ENCODE results near the gene MARCHF11.

MARCHF11 gene

DNA sequence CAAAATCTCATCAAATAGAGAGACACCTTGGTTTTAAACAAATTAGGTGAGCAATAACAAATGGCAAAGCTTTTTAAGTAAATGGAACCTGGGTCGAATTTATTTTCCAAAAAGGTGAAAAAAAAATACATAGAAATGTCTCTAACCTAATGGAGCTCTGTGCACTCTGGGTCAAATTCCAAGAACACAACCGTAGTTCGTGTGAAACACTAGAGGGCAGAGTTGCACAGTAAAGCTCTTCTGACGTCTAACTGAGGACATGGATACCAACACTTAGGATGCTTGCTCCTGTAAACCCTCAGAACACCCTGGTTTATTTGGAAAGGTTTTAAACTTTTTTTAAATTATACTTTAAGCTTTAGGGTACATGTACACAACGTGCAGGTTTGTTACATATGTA lies 18.9 kb downstream of the MARCHF11 start:
- no peak for TF ChIP-seq ZFX (IDR thresholded peaks at IDR 0.05; ENCODE audit: borderline replicate concordance)
- TF ChIP-seq, protein P1, sequence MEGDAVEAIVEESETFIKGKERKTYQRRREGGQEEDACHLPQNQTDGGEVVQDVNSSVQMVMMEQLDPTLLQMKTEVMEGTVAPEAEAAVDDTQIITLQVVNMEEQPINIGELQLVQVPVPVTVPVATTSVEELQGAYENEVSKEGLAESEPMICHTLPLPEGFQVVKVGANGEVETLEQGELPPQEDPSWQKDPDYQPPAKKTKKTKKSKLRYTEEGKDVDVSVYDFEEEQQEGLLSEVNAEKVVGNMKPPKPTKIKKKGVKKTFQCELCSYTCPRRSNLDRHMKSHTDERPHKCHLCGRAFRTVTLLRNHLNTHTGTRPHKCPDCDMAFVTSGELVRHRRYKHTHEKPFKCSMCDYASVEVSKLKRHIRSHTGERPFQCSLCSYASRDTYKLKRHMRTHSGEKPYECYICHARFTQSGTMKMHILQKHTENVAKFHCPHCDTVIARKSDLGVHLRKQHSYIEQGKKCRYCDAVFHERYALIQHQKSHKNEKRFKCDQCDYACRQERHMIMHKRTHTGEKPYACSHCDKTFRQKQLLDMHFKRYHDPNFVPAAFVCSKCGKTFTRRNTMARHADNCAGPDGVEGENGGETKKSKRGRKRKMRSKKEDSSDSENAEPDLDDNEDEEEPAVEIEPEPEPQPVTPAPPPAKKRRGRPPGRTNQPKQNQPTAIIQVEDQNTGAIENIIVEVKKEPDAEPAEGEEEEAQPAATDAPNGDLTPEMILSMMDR (IDR thresholded peaks at IDR 0.05): peak; percentile 86
- H3K27ac ChIP-seq: no peak overlapping the region

DNA sequence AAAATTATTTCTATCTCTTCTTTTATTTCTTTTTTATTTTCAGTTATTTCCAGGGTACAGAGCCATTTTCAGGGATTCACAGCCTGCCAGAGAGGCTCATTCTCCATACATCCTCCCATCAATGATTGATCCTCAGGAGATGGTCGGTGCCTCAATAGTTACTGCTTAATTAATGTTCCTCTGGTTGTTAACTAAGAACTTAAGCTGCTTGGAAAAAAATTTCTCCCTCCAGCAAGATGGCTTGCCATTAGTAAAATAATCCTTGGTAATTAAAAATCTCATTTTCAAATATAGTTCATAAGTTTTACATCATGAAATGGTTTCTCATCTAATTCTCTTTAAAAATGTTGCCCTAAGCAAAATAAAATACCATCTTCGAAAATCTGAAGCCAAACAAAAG lies 20.0 kb downstream of the MARCHF11 start:
- no peak for TF ChIP-seq ZFX (IDR thresholded peaks at IDR 0.05; ENCODE audit: borderline replicate concordance)
- TF ChIP-seq, protein P1 (IDR thresholded peaks at IDR 0.05): no peak
- no peak overlapping the region for H3K27ac ChIP-seq

DNA sequence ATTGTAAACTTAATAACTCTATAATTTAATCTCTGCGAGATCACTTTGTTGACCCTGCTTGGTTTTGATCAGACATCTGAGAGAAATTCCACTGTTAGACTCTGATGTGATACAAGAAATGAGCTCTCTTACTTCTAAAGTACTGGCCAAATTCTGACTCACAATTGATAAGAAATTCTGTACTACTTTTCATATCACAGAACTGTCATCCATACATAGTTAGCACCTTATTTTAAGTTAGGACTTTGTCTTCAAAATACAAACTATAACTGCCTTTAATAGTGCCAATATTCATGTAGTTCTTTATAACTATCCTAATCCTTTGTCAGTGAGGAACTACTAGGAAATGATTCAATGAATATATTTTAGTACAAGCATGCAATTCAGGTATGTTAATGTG lies 23.4 kb downstream of the MARCHF11 start:
- H3K27ac ChIP-seq: no peak overlapping the region
- TF ChIP-seq, protein P1 (IDR thresholded peaks at IDR 0.05): no peak

DNA sequence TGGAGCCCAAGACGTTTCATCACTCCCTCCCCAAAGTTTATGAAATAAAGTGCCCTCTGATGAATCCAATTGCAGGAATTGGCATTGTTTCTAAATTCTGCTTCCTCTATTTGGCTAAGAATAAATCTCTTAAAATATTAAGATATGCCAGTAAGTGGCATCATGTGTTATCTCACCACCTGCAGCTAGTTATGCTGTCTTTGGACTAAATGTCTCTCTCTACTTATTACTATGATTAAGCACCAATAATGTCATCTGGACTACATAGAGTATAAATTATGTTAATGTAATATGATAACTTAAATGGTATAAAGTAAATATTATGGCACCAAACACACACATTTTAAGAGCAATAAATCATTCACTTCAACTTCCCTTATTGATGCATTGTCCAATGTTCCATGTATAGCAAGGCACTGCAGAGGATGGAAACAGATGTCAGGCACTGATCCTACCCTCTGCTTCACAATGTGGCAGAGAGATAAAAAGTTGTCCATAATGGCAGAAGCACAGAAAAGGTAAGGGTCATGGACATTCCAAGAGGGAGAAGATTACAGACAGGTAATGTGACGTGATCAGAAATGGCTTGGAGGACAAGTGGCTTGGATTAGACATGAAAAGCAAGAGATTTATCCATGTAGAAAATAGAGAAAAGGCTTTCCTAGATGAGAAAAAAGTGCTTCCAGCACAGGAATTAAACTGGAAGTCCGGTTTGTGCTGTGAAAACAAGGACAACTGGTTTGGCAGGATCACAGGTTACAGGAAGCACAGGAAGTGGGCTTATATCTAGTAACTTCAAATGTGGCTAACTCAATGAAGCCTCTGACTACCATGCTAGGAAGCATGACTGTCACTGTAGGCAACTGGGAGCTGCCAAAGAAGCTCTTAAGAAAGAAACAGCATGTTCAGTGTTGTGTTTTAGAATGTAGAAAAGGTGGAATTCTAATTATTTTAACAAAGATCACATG lies 26.7 kb downstream of the MARCHF11 start:
- no peak for TF ChIP-seq ZFX (IDR thresholded peaks at IDR 0.05; ENCODE audit: borderline replicate concordance)
- TF ChIP-seq, protein P1 (IDR thresholded peaks at IDR 0.05): no peak
- no peak overlapping the region for H3K27ac ChIP-seq

DNA sequence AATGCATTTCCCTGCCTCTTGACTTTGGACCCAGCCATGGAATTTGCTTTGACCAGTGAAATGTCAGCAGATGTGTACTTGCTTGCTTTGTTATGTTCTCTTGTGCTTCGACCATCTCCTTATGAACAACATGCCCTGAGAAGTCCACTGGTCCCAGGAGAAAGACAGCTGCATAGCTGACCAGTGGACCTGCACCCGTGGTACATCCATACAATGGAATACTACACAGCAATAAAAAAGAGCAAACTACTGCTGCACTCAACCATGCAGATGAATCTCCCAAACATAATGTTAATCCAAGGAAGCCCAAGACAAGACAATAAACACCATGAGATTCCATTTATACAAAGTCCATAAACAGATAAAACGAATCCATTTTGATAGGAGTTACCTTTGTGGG lies 30.0 kb downstream of the MARCHF11 start:
- no peak for TF ChIP-seq ZFX (IDR thresholded peaks at IDR 0.05; ENCODE audit: borderline replicate concordance)
- TF ChIP-seq, protein P1 (IDR thresholded peaks at IDR 0.05): no peak

DNA sequence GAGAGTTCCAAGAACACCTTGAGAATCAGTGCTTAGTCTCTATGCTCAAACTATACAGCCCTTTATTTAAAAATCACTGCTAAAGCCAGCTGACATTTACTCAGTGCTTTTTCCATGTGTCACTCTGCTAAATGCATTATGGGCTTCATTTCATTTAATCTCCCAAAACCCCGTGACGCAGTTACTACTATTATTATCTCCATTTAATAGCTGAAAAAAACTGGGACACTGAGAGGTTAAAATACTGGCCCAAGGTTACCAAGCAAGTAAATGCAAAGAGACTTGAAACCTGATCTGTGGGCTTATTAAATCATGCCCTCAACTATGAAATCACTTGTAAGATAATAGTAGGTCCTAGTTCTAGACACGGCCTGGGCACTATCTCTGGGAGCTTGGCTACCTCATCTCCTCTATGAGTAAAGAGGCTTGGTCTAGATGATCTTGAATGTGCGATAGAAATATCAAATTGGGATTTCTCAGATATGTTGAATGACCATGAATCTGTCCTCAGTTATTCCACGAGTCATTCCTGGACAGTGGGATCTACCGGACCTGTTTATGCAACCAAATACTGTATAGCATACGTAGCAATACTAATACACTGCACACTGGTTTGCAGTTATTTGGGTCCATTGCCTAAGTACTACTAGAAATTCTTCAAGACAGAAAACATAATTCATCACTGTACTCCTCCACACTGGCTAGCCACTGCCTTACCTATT lies 32.3 kb downstream of the MARCHF11 start:
- TF ChIP-seq, protein P1 (IDR thresholded peaks at IDR 0.05): no peak
- no peak for TF ChIP-seq ZFX (IDR thresholded peaks at IDR 0.05; ENCODE audit: borderline replicate concordance)

More for the DNA sequence above, 30.0 kb downstream of the MARCHF11 start:
- no peak overlapping the region for H3K27ac ChIP-seq

DNA sequence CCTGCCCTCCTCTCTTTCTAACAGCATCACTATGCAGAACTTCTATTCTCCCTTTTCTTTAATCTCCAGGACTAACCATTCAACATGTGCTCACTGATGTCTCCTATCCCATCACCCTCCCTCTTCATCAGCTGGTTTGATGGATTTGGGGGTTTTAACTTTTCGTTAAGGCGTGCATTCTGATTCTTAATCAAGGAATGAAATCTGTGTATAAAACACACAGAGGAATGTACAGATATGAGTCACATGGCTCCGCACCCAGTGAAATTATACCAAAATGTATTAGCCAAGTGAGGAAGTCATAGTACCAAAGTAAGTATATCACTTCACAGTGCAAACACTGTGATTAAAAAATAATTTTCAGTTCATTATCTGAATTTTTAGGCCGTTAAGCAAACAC lies 35.2 kb downstream of the MARCHF11 start:
- TF ChIP-seq, protein P1 (IDR thresholded peaks at IDR 0.05): no peak
- no peak for TF ChIP-seq ZFX (IDR thresholded peaks at IDR 0.05; ENCODE audit: borderline replicate concordance)
- H3K27ac ChIP-seq: no peak overlapping the region

More for the DNA sequence above, 32.3 kb downstream of the MARCHF11 start:
- no peak overlapping the region for H3K27ac ChIP-seq
